ENCODE measurements around the gene PREX1. TPM values are rescaled to one million over a fixed set of nuclear protein-coding genes. Genes with fewer than 3 reads are reported as not detected.

PREX1 gene
- total RNA-seq, 1 experiment from 2014 or later: 3.3 TPM

GRCh38 chr20:48751871-48752270, 75.9 kb downstream of the PREX1 start:
- ChIA-PET CTCF (no interaction called here), POLR2A (ENCODE audit: unreplicated experiment) (no interaction called here)
- Histone ChIP-seq H3K9me2 (ENCODE audit: insufficient read depth) (no peaks in the 10 kb centered on the region), H3K27ac (no peak overlapping the region), H2AFZ (no peak overlapping the region), H3K36me3 (ENCODE audit: low read depth) (no peaks in the 10 kb centered on the region), H3K9me3 (ENCODE audit: insufficient read depth, low read depth) (no peaks in the 10 kb centered on the region), H3K4me1 (replicated peaks; ENCODE audit: insufficient read depth) (no peaks in the 10 kb centered on the region), H3K79me2 (ENCODE audit: low read depth) (no peaks in the 10 kb centered on the region), H3K4me3 (no peak overlapping the region), H4K20me1 (ENCODE audit: insufficient read depth) (no peaks in the 10 kb centered on the region), H3K4me2 (no peak overlapping the region), H3F3A (ENCODE audit: insufficient read depth, low read depth) (no peaks in the 10 kb centered on the region), H3K27me3 (ENCODE audit: insufficient read depth, low read depth) (no peaks in the 10 kb centered on the region)
- intact Hi-C loops (cut with micrococcal nuclease; ENCODE audit: unreplicated experiment): no loop called here
- no peak for DNase-seq
- TF ChIP-seq EZH2 (IDR thresholded peaks at IDR 0.05; ENCODE audit: low read depth): no peak
- no peak for TF ChIP-seq CTCF (conservative IDR thresholded peaks at IDR 0.05)
- BruUV-seq (replicated peaks): no TSS peak

- ChIA-PET CTCF (interaction anchor here (0.6 kb wide), 1 partner anchor 170 kb away, joined by 3 read pairs; no protein-coding TSS in a partner anchor), POLR2A (ENCODE audit: unreplicated experiment) (interaction anchor here (0.6 kb wide), 1 partner anchor 13 kb away, joined by 3 read pairs; no protein-coding TSS in a partner anchor)
- Histone ChIP-seq H4K20me1 (ENCODE audit: insufficient read depth) (no peaks in the 10 kb centered on the region), H3K79me2 (ENCODE audit: low read depth) (no peaks in the 10 kb centered on the region), H3K36me3 (ENCODE audit: low read depth) (no peaks in the 10 kb centered on the region), H3K27ac (no peak overlapping the region), H3K9me2 (ENCODE audit: insufficient read depth) (no peaks in the 10 kb centered on the region), H3K4me1 (replicated peaks; ENCODE audit: insufficient read depth) (no peaks in the 10 kb centered on the region), H3F3A (ENCODE audit: insufficient read depth, low read depth) (no peaks in the 10 kb centered on the region), H3K4me3 (no peak overlapping the region), H3K4me2 (no peak overlapping the region), H2AFZ (no peak overlapping the region), H3K27me3 (ENCODE audit: insufficient read depth, low read depth) (no peaks in the 10 kb centered on the region), H3K9me3 (ENCODE audit: insufficient read depth, low read depth) (no peaks in the 10 kb centered on the region)
- no TSS peak for BruUV-seq (replicated peaks)
- TF ChIP-seq CTCF (conservative IDR thresholded peaks at IDR 0.05) (no peak), EZH2 (IDR thresholded peaks at IDR 0.05; ENCODE audit: low read depth) (no peak)
- no peak for DNase-seq
- intact Hi-C loops (cut with micrococcal nuclease; ENCODE audit: unreplicated experiment): no loop called here
Measured at GRCh38 chr20:48750941-48751635, 76.7 kb downstream of the PREX1 start.

- H4K20me1 ChIP-seq (ENCODE audit: insufficient read depth): no peaks in the 10 kb centered on the region
- POLR2A ChIA-PET (ENCODE audit: unreplicated experiment): no interaction called here
- BruUV-seq (replicated peaks): no TSS peak
- H3K27ac ChIP-seq: no peak overlapping the region
- CTCF ChIA-PET: no interaction called here
- no peaks in the 10 kb centered on the region for H3K9me2 ChIP-seq (ENCODE audit: insufficient read depth)
- no peaks in the 10 kb centered on the region for H3K27me3 ChIP-seq (ENCODE audit: insufficient read depth, low read depth)
- DNase-seq: no peak
- H3K4me2 ChIP-seq: no peak overlapping the region
- no peaks in the 10 kb centered on the region for H3K4me1 ChIP-seq (replicated peaks; ENCODE audit: insufficient read depth)
- TF ChIP-seq EZH2 (IDR thresholded peaks at IDR 0.05; ENCODE audit: low read depth) (no peak), CTCF (conservative IDR thresholded peaks at IDR 0.05) (no peak)
- H2AFZ ChIP-seq: no peak overlapping the region
- H3K36me3 ChIP-seq (ENCODE audit: low read depth): no peaks in the 10 kb centered on the region
- intact Hi-C loops (cut with micrococcal nuclease; ENCODE audit: unreplicated experiment): no loop called here
- no peaks in the 10 kb centered on the region for H3F3A ChIP-seq (ENCODE audit: insufficient read depth, low read depth)
- H3K9me3 ChIP-seq (ENCODE audit: insufficient read depth, low read depth): no peaks in the 10 kb centered on the region
- no peaks in the 10 kb centered on the region for H3K79me2 ChIP-seq (ENCODE audit: low read depth)
- H3K4me3 ChIP-seq: no peak overlapping the region
Measured at GRCh38 chr20:48750376-48750775, 77.4 kb downstream of the PREX1 start.

All from PC-9 (cell line).